Right ventricle myocardium superior (tissue), 1 donor: ENCODE data around the gene NOM1. TPM values are rescaled to one million over a fixed set of nuclear protein-coding genes. Genes with fewer than 3 reads are reported as not detected.

Experiments
- ATAC-seq: fragments of 200-7000 bp; cut with Tn5 transposase; one replicate; pipeline ENCODE4 v1.9.1; 2020; ENCODE audit warnings: mild to moderate bottlenecking; ENCODE audit not compliant: poor library complexity
- DNase-seq: peaks from one replicate; pipeline ENCODE4 v3.0.0-alpha.2; 2020
- intact Hi-C: fragments of 100-400 bp; cut with DNase I; formaldehyde crosslinking; loops from one replicate; pipeline ENCODE4 v1.11.2; 2022
- total RNA-seq: library from RNA; stranded (reverse); fragmentation: NEBNext Ultra II Directional; extraction: Animal tissue kit (Norgen Biotek cat#: 25700); gene quantifications from one replicate; pipeline ENCODE4 v1.2.1, GENCODE V29; 2021
- donor health status: DM: no; HTN: yes; CAD: no; lungs with severe emphysema.

NOM1 gene
- total RNA-seq, 1 donor from 2014 or later: 9.7 TPM

DNA sequence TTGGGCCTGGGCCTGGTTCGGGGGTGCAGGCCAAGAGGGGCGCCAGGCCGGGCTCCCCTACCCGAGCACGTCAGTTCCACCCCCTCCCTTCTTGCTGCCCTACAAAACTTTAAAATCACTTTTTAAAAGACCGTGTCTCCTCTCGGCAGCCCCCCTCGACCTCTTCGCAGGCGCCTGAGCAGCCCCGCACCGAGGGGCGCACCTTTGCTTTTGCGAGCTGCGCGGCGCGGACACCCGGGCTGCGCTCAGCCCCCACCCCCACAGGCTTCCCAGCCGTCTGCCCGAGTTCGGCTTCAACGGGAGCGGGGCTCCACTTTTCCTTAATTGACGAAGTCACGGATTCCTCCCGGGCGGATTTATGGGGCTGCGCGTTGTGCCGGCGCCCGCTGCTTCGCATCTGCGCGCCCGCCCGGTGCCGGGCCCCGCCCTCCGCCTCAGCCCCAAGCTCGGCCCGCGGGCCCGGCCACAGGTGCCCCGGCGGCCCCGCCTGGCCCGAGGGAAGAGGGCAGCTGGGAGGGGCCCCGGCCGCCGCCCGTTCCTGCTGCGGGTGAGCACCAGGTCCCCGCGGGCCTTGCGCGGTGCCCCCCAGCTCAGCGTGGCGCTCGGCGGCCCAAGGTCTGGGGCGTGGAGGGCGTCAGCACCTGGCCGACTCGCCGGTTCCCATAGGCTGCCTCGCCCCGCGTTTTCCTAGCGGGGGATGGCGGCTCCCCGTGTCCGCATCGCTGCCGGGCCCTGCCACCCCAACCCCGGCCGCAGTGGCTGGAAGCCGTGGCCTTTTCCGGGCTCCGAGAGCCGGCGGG is 71.8 kb downstream of the NOM1 start:
- DNase-seq (no peak), ATAC-seq (no peak)
- intact Hi-C loops: no loop called here

DNA sequence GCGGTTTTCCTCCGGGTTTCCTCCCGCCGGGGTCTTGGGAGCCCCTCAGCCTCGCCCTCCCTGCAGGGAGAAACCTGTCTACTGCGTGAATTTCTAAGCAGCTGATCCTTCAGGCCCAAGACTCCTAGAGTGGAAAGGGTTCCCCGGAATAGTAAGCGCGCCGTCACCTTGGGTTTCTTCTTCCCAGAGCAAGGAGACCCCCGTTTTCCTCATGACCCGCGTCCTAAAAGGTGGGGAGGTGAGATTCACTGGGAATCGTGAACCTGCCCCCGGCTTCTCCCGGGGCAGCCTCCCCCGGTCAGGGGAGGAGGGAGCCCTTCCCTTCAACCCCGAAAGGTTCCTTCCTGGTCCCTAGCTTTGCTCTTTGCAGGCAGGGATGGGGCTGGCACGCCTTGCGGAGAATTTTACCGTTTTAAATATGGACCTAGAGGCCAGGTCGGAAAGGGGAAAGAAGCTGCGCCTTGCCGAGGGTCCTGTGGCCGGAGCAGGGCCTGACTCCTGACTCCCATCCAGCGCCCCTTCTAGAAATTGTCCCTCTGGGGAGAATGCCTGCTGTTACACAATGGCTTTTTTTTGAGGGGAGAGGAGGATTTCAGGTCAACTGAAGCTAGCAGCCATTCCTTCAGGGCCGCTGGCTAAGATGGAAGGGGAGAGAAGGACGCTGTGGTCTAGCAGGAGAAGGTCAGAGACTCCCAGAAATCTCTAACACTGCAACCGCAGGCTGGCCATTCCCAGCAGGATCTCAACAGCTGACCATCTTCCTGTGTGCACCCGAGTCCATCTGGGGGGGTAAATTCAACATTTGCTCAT is 72.6 kb downstream of the NOM1 start:
- no peak for ATAC-seq
- no peak for DNase-seq
- intact Hi-C loops: no loop called here

Other genes with a start within 250 kb of the NOM1 start
- 30.7 TPM for gene LMBR1, start 56.5 kb upstream of the NOM1 start, total RNA-seq
- not detected for gene MNX1, start 61.0 kb downstream of the NOM1 start, total RNA-seq
- 48.7 TPM for gene UBE3C, start 189.2 kb downstream of the NOM1 start, total RNA-seq